ENCODE data around the gene ANKRD23. TPM values are rescaled to one million over a fixed set of nuclear protein-coding genes. Genes with fewer than 3 reads are reported as not detected.

Gene ANKRD23
- total RNA-seq, 3 donors from 2014 or later: 3.2 to 5.1 (median 4.9) TPM

- Histone ChIP-seq H3K36me3 (ENCODE audit: low read depth) (no peaks in the 10 kb centered on the region), H3K9me3 (no peaks in the 10 kb centered on the region), H3K4me1 (ENCODE audit: low read depth) (peaks cover 42% of the 10 kb centered on the region), H3K4me3 (no peak overlapping the region)
- TF ChIP-seq, protein P1, sequence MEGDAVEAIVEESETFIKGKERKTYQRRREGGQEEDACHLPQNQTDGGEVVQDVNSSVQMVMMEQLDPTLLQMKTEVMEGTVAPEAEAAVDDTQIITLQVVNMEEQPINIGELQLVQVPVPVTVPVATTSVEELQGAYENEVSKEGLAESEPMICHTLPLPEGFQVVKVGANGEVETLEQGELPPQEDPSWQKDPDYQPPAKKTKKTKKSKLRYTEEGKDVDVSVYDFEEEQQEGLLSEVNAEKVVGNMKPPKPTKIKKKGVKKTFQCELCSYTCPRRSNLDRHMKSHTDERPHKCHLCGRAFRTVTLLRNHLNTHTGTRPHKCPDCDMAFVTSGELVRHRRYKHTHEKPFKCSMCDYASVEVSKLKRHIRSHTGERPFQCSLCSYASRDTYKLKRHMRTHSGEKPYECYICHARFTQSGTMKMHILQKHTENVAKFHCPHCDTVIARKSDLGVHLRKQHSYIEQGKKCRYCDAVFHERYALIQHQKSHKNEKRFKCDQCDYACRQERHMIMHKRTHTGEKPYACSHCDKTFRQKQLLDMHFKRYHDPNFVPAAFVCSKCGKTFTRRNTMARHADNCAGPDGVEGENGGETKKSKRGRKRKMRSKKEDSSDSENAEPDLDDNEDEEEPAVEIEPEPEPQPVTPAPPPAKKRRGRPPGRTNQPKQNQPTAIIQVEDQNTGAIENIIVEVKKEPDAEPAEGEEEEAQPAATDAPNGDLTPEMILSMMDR (IDR thresholded peaks at IDR 0.05): no peak
- DNase-seq: peak in 1 of 3 donors; percentile 60
- intact Hi-C loops (cut with DNase I, micrococcal nuclease): no loop called here
- peak; percentile 41 for ATAC-seq
These were observed 54.6 kb downstream of the ANKRD23 start for GRCh38 chr2:96789245-96789617.

DNA sequence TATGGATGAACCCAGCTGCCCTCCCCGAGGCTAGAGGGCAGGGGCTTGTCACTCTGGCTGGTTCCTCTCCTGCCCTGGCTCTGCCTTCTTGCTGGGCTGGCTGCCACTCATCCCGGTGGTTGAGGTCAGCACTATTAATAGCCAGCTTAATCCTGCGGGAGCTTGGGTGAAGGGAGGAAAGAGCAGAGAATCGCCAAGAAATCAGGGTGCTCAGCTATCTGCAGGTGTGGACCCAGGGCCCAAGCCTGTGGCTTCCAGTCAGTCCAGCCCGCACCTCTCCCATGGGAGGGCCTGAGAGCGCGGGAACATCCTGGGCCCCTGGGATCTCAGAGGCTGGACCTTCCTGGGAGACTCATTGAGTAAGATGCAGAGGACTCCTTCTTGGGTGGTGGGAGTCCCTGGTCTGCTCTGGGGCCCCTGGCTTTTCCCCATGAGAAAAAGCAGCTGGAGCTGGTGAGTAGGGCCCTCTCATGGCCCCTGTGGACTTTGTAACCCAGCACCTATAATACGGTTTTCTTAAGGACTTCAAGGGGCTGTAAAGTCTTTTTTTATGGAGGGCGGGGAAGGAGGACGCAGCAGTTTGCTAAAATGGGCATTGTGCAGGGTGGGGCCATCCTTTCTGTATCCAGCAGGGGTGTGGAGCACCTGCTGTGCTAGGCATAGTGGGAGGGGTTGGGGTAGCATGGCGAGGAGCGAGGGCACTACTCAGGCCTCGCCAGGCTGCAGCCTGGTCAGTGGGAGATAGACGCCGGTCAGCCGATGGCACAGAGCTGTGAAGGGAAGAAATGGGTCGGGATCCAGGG, 55.2 kb downstream of the ANKRD23 start:
- no peaks in the 10 kb centered on the region for H3K36me3 ChIP-seq (ENCODE audit: low read depth)
- TF ChIP-seq, protein P1 (IDR thresholded peaks at IDR 0.05): no peak
- peak; percentile 89 for ATAC-seq
- H3K4me3 ChIP-seq: no peak overlapping the region
- H3K4me1 ChIP-seq (ENCODE audit: low read depth): peaks cover 45% of the 10 kb centered on the region
- peak; percentile 84 to 90 (median 84) for DNase-seq
- intact Hi-C loops (cut with DNase I, micrococcal nuclease): no loop called here
- H3K9me3 ChIP-seq: no peaks in the 10 kb centered on the region

Small RNA genes within 50 kb of the gene (microRNA-seq; reads per million reads assigned to microRNA genes)
- 6.8 reads per million, percentile 28 among the genes with 10 or more reads in this experiment for gene MIR3127

Other genes starting within 250 kb of the ANKRD23 start
- 10 to 100 TPM; 36.1 to 64.7 (median 49.2) TPM for gene KANSL3, start 205.7 kb downstream of the ANKRD23 start, total RNA-seq
- gene FER1L5, start 201.3 kb downstream of the ANKRD23 start, total RNA-seq: under 1 TPM in 1 of 3 donors, not detected in 2; 0.09 TPM
- 10 to 100 TPM; 11.2 to 21.0 (median 14.2) TPM for gene LMAN2L, start 104.0 kb downstream of the ANKRD23 start, total RNA-seq
- 100 to 1,000 TPM in 2 of 3 donors, 10 to 100 TPM in 1; 53.4 to 134 (median 101) TPM for gene CNNM4, start 83.1 kb downstream of the ANKRD23 start, total RNA-seq
- 10 to 100 TPM; 21.2 to 35.5 (median 33.4) TPM for gene CNNM3, start 27.8 kb downstream of the ANKRD23 start, total RNA-seq
- gene ANKRD39, start 14.0 kb upstream of the ANKRD23 start, total RNA-seq: 10 to 100 TPM; 11.2 to 14.1 (median 12.2) TPM
- gene SEMA4C, start 26.1 kb upstream of the ANKRD23 start, total RNA-seq: 10 to 100 TPM; 14.4 to 83.8 (median 17.5) TPM
- under 1 TPM; 0.20 to 0.98 (median 0.63) TPM for gene FAM178B, start 142.6 kb upstream of the ANKRD23 start, total RNA-seq